Astrocyte of the cerebellum (primary cell): ENCODE measurements around the gene ZBTB8OS.
A peak's percentile ranks its signal among the peaks of the same experiment; 100 is the strongest.

ENCODE experiments used
- DNase-seq: peaks from one replicate; pipeline ENCODE4 v3.0.0-alpha.2; 2011; ENCODE audit warnings: low read depth
- H3K4me3 ChIP-seq: 2 replicates; pipeline ENCODE4 v1.5.1; 2011; ENCODE audit warnings: mild to moderate bottlenecking, low read depth, low read length, moderate library complexity
- CTCF ChIP-seq: IDR thresholded peaks from 2 replicates; pipeline ENCODE4 v1.5.1; 2012; ENCODE audit warnings: low read length, low read depth, moderate library complexity, mild to moderate bottlenecking; ENCODE audit errors: missing control alignments
- in situ Hi-C: cut with HindIII; loops from 2 replicates; pipeline ENCODE4 v1.10.0; 2017; ENCODE audit warnings: low sequenced_read_pairs

The ZBTB8OS gene

GRCh38 chr1:32666901-32667566 is 16.7 kb upstream of the ZBTB8OS start:
- DNase-seq = no peak
- TF ChIP-seq CTCF = no peak
- H3K4me3 ChIP-seq = no peak overlapping the region
- in situ Hi-C loops = no loop called here

DNA sequence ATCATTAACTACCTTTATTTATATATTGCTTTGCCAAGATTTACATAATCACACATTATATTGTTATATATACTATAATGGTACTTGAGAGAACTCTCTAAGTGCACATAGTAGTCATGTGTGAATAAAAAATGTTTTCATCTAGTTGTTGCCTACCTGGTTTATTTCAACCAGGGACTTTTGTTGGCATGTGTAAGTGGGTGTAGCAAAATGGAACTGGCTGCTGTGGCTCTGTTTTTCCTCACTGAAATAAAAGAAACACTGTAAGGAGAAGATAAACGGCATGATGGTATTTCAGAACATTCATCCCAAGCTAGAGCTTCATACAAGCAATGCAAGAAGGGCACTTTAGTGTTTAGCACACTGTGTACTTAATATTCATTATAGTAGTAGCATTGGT is 15.6 kb upstream of the ZBTB8OS start:
- DNase-seq = no peak
- in situ Hi-C loops = no loop called here
- no peak overlapping the region for H3K4me3 ChIP-seq
- no peak for TF ChIP-seq CTCF

DNA sequence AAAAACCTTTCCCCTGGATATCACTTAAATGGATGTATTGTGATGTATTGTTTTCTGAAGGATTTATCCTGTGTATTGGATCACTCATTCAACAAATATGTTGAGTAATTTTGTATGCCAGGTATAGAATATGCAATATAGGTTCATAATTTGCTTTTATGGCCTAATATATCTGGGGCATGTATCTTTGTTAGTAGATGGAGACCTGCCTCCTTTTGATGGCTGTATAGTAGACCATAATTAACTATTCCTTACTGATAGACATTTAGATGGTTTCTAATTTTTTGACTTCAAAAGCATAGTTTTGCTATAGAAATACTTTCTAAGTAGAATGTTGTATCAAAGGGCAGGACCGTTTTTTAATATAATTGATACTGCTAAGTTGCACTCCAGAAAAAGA is 9.2 kb upstream of the ZBTB8OS start:
- no peak for TF ChIP-seq CTCF
- no peak for DNase-seq
- H3K4me3 ChIP-seq = no peak overlapping the region
- in situ Hi-C loops = no loop called here

- in situ Hi-C loops = no loop called here
- peak overlapping the region; percentile 87 for H3K4me3 ChIP-seq
- DNase-seq = no peak
- TF ChIP-seq CTCF = no peak
Measured at GRCh38 chr1:32652244-32652962, 2.1 kb upstream of the ZBTB8OS start.

GRCh38 chr1:32651461-32652073 is 1.2 kb upstream of the ZBTB8OS start:
- no peak for TF ChIP-seq CTCF
- H3K4me3 ChIP-seq = peak overlapping the region; percentile 87
- no peak for DNase-seq
- in situ Hi-C loops = no loop called here

GRCh38 chr1:32650752-32651460 is 556 bp upstream of the ZBTB8OS start, which contains the start of gene RBBP4:
Gene RBBP4, plus strand, starts transcription at chr1:32651208. Its CDS starts 99 bp downstream, at chr1:32651307.
- peak within 1 kb of the TSS; percentile 87 for H3K4me3 ChIP-seq
- in situ Hi-C loops = no loop called here
- DNase-seq = peak; percentile 92
- no peak for TF ChIP-seq CTCF
